Left lung (tissue), 10 donors: ENCODE data around the gene ART1. TPM values are rescaled to one million over a fixed set of nuclear protein-coding genes. Genes with fewer than 3 reads are reported as not detected.
"Not testable (repeated sequence)": the region's sequence is repeated elsewhere in the genome, so short reads cannot be mapped to it uniquely, and the experiment has no call there.

ENCODE experiments used
- ATAC-seq: fragments of 200-7000 bp; cut with Tn5 transposase; one replicate; pipeline ENCODE4 v1.9.1; 2020; ENCODE audit warnings: moderate library complexity
- DNase-seq, 4 donors: peaks; one replicate each; pipeline ENCODE4 v3.0.0-alpha.2; 2013 to 2020
- H3K27ac ChIP-seq, 2 donors: fragments of 200-600 bp; sonication (generic) in 1 of 2; one replicate each; pipeline versions ENCODE4 v1.5.0 to v1.8.0; 2020 to 2021
- H3K27me3 ChIP-seq, 2 donors: fragments of 200-600 bp; sonication (generic) in 1 of 2; one replicate each; pipeline versions ENCODE4 v1.5.0 to v1.8.0; 2020 to 2021
- H3K36me3 ChIP-seq, 2 donors: fragments of 200-600 bp; sonication (generic) in 1 of 2; one replicate each; pipeline versions ENCODE4 v1.5.0 to v1.8.0; 2020 to 2021
- H3K4me1 ChIP-seq, 2 donors: fragments of 200-600 bp; one replicate each; pipeline ENCODE4 v1.8.0; 2021
- H3K4me3 ChIP-seq, 2 donors: fragments of 200-600 bp; sonication (generic) in 1 of 2; one replicate each; pipeline versions ENCODE4 v1.5.0 to v1.8.0; 2020 to 2021; ENCODE audit warnings: mild to moderate bottlenecking in 1 of 2
- H3K9me3 ChIP-seq, 2 donors: fragments of 200-600 bp; sonication (generic) in 1 of 2; one replicate each; pipeline versions ENCODE4 v1.5.0 to v1.8.0; 2020 to 2021
- CTCF ChIP-seq, 2 donors: fragments of 200-600 bp; sonication (generic) in 1 of 2; IDR thresholded peaks; one replicate each; pipeline versions ENCODE4 v1.5.0 to v1.8.0; 2021; ENCODE audit warnings: antibody characterized with exemption in 2 of 2
- intact Hi-C, 2 donors: fragments of 100-400 bp; cut with DNase I; formaldehyde crosslinking; loops; one replicate each; pipeline versions ENCODE4 v1.11.2 to v1.14.2; 2022
- polyA plus RNA-seq, 6 donors: library from polyadenylated mRNA; unstranded; fragments of 120-200 nt; gene quantifications; one replicate each; pipeline ENCODE4 v1.2.1, GENCODE V29; 2013; ENCODE audit not compliant: insufficient read length in 6 of 6
- total RNA-seq, 2 donors: library from RNA; stranded (reverse); fragmentation: NEBNext Ultra II Directional; extraction: Animal tissue kit (Norgen Biotek cat#: 25700); gene quantifications; one replicate each; pipeline ENCODE4 v1.2.1, GENCODE V29; 2021
- donor health status: DM: no; HTN: yes; CAD: no.
- donor health status: DM: no; HTN: no; CAD: no.

The ART1 gene
- total and polyA plus RNA-seq, 8 donors = 0.13 to 0.55 (median 0.32) TPM; not detected in 4

GRCh38 chr11:3655547-3655946 lies 10.6 kb downstream of the ART1 start:
- ATAC-seq (no peak), DNase-seq (no peak)
- Histone ChIP-seq H3K27ac (no peak overlapping the region), H3K4me1 (no peaks in the 10 kb centered on the region), H3K9me3 (no peaks in the 10 kb centered on the region), H3K36me3 (no peaks in the 10 kb centered on the region), H3K27me3 (no peaks in the 10 kb centered on the region), H3K4me3 (no peak overlapping the region)
- no peak for TF ChIP-seq CTCF (IDR thresholded peaks at IDR 0.05)
- intact Hi-C loops = no loop called here

GRCh38 chr11:3657331-3657730 lies 12.4 kb downstream of the ART1 start:
- H3K4me1 ChIP-seq, H3K4me3 ChIP-seq, H3K27me3 ChIP-seq, DNase-seq, H3K9me3 ChIP-seq, intact Hi-C loops, ATAC-seq, H3K27ac ChIP-seq, H3K36me3 ChIP-seq: not testable (repeated sequence)

GRCh38 chr11:3658252-3658651 lies 13.3 kb downstream of the ART1 start:
- intact Hi-C loops = no loop called here
- no peak for ATAC-seq
- TF ChIP-seq CTCF (IDR thresholded peaks at IDR 0.05) = no peak
- Histone ChIP-seq H3K4me3 (no peak overlapping the region), H3K4me1 (no peaks in the 10 kb centered on the region), H3K27ac (no peak overlapping the region), H3K9me3 (no peaks in the 10 kb centered on the region), H3K27me3 (no peaks in the 10 kb centered on the region), H3K36me3 (no peaks in the 10 kb centered on the region)
- DNase-seq = no peak

- H3K4me1 ChIP-seq = no peaks in the 10 kb centered on the region
- DNase-seq (peak in 1 of 4 donors; percentile 75), ATAC-seq (no peak)
- H3K36me3 ChIP-seq = peaks cover 0 to 10% of the 10 kb centered on the region in 2 donors
- TF ChIP-seq CTCF (IDR thresholded peaks at IDR 0.05) = no peak
- H3K4me3 ChIP-seq = no peak overlapping the region
- H3K9me3 ChIP-seq = no peaks in the 10 kb centered on the region
- no peaks in the 10 kb centered on the region for H3K27me3 ChIP-seq
- intact Hi-C loops = no loop called here
- no peak overlapping the region for H3K27ac ChIP-seq
Observed at GRCh38 chr11:3659595-3660515, 14.9 kb downstream of the ART1 start.

- no peak for TF ChIP-seq CTCF (IDR thresholded peaks at IDR 0.05)
- H3K4me3 ChIP-seq = no peak overlapping the region
- no peaks in the 10 kb centered on the region for H3K9me3 ChIP-seq
- H3K27me3 ChIP-seq = no peaks in the 10 kb centered on the region
- no peak for DNase-seq
- no peaks in the 10 kb centered on the region for H3K4me1 ChIP-seq
- intact Hi-C loops = no loop called here
- peaks cover 0 to 21% of the 10 kb centered on the region in 2 donors for H3K36me3 ChIP-seq
- no peak for ATAC-seq
- no peak overlapping the region for H3K27ac ChIP-seq
Observed at GRCh38 chr11:3660960-3661359, 16.0 kb downstream of the ART1 start.
